ENCODE results near the gene OCSTAMP.

GRCh38 chr20:46573788-46574584 is 23.5 kb upstream of the OCSTAMP start:
- TF ChIP-seq CTCF (IDR thresholded peaks at IDR 0.05) (no peak), POLR2A (IDR thresholded peaks at IDR 0.05) (no peak)
